Fibroblast of peridontal ligament (primary cell): ENCODE data around the gene NIPBL.
"Not testable (repeated sequence)": the region's sequence is repeated elsewhere in the genome, so short reads cannot be mapped to it uniquely, and the experiment has no call there.

Experiments used
- DNase-seq: peaks from one replicate; pipeline ENCODE4 v3.0.0-alpha.2; 2010; ENCODE audit errors: extremely low read depth

NIPBL gene, protein sequence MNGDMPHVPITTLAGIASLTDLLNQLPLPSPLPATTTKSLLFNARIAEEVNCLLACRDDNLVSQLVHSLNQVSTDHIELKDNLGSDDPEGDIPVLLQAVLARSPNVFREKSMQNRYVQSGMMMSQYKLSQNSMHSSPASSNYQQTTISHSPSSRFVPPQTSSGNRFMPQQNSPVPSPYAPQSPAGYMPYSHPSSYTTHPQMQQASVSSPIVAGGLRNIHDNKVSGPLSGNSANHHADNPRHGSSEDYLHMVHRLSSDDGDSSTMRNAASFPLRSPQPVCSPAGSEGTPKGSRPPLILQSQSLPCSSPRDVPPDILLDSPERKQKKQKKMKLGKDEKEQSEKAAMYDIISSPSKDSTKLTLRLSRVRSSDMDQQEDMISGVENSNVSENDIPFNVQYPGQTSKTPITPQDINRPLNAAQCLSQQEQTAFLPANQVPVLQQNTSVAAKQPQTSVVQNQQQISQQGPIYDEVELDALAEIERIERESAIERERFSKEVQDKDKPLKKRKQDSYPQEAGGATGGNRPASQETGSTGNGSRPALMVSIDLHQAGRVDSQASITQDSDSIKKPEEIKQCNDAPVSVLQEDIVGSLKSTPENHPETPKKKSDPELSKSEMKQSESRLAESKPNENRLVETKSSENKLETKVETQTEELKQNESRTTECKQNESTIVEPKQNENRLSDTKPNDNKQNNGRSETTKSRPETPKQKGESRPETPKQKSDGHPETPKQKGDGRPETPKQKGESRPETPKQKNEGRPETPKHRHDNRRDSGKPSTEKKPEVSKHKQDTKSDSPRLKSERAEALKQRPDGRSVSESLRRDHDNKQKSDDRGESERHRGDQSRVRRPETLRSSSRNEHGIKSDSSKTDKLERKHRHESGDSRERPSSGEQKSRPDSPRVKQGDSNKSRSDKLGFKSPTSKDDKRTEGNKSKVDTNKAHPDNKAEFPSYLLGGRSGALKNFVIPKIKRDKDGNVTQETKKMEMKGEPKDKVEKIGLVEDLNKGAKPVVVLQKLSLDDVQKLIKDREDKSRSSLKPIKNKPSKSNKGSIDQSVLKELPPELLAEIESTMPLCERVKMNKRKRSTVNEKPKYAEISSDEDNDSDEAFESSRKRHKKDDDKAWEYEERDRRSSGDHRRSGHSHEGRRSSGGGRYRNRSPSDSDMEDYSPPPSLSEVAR (N-terminal part only)

DNA sequence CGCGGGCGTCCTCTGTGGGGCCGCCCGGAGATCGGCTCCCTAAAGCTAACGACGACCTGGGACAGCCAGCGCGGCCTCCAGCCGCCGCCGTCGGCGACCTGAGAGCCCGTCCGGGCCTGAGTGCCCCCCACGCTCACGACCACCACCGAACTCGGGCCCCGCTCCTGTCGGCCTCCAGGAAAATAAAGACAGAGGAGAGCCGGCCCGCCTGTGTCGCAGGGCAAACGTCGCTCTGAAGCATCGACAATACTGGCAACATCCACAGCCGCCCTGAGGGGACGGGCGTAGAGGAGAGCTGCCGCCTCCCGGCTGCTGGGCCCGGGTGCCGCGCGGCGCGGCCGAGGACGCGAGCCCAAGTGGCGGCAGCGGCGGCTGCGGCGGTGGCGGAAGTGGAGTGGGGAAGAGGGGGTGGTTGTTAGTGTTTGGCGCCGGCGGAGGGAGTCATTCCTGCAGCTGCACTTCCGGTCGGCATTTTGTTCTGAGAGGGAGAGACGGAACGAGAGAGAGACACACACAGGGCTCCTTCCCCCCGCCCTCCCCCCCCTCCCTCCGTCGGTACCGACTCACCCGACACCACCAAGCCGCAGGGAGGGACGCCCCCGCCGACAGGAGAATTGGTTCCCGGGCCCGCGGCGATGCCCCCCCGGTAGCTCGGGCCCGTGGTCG, at the start of gene NIPBL:
Gene NIPBL (plus strand): TSS at position 471 of the 666 bp plus-strand sequence. CDS start 76,928 bp downstream, outside the sequence.
- DNase-seq, result peak; percentile 91

DNA sequence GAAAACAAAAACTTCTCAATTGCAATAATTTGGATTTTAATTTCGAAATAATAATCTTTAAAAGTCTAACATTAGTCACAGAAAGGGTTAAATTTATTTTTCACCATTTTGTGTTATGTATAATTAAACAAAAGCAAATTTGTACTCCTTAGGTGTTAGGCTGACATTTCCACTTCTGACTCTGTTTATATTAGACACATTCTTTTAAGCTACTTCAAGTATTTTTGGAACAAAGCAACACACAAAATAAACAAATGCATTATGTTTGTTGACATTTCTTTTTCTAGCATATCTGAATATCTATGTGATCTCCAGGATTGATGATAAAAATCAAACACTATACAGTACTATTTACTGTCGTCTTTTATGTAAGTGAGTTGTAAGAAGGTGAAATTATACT, 44.3 kb upstream of the NIPBL start:
- no peak for DNase-seq

DNA sequence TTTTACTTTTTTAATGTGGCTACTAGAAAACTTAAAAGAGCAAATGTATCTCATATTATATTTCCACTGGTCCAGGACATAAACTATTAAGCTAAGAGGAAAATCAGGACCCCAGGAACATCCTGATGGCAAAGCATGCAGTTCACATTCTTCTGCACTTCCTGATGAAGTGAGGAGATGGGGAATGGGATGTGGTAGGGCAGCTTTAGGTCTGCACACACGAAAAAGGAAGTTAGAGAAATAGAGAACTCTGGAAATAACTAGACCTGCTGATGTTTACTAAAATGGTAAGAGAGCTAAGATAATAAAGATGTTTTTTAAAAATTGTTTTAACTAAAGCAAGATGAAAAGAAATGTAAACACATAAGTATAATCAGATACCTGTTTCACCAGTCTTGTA, 39.7 kb upstream of the NIPBL start:
- no peak for DNase-seq

DNA sequence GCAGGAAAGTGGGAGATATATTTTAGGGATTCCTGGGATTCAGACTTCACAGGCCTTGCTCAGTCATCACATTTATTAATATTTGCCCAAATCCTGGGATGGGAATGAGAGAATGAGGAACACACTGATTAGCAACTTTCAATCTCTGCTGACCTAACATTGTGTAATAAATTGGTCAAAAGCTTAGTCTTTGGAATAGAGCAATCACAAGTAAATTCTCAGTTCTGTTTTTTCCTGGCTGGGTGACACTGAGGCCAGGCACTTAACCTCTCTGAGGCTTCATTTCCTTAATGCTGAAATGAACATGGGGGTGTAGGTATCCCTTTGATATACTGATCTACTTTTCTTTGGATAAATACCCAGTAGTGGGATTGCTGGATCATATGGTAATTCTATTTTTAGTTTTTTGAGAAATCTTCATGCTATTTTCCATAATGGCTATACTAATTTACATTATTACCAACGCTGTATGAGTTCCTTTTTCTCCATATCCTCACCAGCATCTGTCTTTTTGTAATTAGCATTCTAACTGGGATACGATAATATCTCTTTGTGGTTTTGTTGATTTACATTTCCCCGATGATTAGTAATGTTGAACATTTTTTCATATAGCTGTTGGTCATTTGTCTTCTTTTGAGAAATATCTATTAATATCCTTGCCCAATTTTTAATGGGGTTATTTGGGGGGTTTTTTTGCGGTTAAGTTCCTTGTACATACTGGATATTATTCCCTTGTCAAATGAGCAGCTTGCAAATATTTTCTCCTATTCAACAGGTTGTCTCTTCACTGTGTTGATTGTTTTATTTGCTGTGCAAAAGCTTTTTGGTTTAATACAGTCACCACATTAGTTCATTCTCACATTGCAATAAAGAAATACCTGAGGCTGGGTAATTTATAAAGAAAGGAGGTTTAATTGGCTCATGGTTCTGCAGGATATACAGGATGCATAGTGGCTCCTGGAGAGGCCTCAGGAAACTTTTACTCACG, 36.8 kb upstream of the NIPBL start:
- DNase-seq, result no peak

DNA sequence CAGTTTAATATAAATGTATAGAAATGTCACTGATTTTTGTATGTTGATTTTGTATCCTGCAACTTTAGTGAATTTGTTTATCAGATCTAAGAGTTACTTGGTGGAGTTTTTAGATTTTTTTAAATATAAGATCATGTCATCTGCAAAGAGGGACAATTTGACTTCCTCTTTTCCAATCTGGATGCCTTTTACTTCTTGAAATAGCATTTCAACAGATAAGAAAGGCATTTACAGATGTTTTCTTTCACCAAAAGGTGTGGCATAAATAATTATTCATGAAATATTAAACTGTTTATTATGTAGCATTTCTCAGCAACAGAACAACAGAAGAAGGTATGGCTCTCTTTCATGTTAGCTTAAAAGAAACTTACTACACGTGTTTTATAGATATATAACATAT, 34.9 kb upstream of the NIPBL start:
- no peak for DNase-seq

DNA sequence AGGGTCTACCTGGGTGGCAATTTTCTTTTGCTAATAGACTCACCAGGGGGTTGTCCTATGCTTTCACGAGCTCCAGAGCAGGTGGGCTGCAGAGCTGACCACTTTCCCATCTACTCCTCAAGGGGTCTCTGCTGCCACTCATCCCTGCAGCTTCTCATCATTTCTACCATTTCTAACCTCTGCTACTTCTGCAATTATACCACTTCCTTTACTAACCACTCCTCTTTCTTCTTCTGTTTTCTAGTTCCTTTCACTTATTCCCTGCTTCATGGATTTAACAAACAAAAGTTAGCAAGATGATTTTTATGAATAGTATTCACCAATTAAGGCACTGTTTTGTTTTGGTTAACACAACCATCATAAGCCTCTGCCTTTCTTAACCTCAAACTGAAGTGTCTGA, 34.5 kb upstream of the NIPBL start:
- no peak for DNase-seq

DNA sequence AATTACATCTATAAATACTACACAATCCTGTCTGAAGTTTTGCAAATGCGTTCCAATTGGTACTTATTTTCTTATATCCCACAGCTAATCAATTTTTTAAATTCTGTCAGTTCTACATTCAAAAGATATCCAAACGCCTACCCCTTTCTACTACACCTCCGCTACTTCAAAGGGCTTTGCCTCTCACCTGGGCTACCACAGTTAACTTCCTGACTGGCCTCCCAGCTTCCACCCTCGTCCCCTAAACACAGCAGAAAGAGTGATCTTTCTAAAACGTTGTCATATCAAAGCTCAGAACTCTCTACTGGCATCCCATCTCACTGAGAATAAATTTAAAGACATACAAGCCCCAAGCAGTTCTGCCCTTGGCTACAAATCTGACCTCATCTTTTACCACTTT, 32.3 kb upstream of the NIPBL start:
- DNase-seq, result no peak

DNA sequence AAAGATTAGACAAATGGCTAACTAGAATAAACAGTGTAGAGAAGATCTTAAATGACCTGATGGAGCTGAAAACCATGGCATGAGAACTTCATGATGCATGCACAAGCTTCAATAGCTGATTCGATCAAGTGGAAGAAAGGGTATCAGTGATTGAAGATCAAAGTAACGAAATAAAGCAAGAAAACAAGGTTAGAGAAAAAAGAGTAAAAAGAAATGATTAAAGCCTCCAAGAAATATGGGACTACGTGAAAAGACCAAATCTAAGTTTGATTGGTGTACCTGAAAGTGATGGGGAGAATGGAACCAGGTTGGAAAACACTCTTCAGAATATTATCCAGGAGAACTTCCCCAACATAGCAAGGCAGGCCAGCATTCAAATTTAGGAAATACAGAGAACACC, 28.0 kb upstream of the NIPBL start:
- not testable (repeated sequence) for DNase-seq

DNA sequence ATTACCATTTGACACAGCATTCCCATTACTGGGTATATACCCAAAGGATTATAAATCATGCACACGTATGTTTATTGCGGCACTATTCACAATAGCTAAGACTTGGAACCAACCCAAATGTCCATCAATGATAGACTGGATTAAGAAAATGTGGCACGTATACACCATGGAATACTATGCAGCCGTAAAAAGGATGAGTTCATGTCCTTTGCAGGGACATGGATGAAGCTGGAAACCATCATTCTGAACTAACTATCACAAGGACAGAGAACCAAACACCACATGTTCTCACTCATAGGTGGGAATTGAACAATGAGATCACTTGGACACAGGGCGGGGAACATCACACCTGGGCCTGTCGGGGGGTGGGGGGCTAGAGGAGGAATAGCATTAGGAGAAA, 23.7 kb upstream of the NIPBL start:
- DNase-seq, result not testable (repeated sequence)

DNA sequence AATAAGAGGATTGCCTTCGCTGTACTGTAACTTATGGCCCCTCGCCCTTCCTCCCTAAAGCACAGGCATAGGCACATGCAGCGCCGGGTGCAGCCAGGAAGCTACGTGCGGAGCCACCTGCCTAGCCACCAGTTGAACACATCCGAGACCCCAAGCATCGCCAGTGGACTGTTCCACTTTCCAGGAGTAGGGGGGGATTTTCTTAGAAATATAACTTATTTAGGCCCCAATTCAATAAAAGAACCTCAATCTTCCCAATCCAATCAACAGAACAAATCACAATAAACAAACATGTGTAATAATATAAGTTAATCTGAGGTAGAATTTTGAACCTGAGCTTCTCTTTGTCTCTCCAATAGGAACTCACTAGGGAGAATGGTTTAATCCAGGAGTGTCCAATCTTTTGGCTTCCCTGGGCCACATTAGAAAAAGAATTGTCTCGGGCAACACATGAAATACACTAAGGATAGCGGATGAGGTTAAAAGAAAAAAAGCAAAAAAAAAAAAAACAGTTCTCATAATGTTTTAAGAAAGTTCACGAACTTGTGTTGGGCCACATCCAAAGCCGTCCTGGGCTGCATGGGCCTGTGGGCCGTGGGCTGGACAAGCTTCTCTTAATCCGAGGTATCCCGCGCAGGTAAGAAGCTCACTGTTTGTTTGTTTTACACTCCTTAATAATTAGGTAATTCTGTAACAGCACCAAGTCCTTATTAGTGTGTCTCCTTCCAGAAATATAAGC, 22.0 kb upstream of the NIPBL start:
- DNase-seq, result no peak

DNA sequence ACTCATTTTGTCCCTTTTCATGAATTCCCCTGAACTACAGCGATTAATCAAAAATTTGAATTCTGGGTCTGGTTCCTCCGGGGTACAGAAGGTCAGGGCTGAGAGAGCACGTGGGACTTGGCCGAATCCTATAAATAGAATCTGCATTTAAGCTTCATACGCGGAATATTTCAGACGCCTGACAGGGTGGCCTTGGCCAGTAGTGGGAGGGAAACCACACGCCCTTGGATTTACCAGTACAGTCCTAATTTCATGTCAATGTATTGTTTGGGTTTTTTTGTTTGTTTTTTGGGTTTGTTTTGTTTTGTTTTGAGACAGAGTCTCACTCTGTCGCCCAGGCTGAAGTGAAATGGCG, 21.5 kb upstream of the NIPBL start:
- DNase-seq, result no peak

DNA sequence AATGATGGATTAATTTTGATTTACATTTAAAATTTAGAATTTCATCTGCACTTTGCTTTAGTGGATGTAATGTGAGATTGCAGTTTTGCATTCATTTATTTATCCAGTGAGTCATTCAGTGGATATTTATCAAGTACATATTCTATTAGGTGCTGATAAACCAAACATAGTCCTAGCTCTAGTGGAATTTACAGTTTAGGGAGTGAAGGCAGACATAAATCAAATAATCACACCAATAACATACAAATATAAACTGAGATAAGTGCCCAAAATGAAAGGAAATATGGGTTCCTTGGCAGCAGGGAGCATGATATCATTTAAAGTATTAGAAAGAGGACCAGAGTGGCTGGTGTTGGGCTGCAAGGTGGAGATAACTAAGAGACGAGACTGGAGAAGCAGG, 14.7 kb upstream of the NIPBL start:
- DNase-seq, result no peak

DNA sequence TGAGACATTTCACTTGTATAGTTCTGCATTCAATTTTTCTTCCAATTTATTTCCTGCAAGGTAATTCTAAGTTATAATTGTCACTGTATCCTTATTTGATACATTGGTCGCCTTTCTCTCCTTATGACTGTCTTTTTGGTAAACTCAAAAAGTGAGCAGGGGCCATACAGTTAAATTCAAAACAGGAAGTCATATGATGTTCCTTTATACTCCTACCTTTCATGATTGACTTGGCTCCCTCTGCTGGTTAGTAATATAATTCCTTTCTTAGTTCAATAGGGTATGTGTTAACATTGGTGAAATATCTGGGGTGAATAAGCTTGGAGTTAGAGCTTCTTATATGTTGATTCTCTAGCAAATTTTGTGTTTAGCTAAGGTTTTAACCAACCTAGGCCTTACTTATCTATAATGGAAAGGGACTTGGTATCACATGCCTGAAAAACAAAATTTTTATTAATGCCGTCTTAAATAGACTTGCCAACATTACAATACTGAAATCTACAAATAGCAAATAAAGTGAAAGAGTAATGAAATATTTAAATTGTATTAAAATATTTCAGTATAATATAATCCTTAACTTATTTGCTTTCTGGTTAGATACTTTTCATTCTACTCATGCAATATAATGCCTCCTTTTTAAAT, 6.0 kb upstream of the NIPBL start:
- DNase-seq, result peak; percentile 84

DNA sequence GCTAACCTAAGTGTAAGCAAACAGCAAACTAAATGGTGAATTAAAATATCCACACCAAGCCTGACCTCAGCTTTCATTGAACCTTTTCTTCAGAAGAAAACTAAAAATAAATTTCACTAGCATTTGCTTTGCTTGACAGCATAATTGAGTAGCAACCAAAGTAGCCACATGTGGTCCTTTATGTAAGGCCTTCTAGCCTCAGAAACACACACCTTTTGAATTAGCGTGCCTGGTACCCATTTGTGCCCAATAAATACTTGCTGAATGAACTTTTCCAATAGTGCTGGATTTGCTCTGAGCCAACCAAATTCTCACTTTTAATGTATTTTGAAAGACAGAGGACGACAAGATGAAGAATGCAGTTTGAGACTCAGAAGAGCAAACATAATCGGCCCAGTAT, 2.1 kb upstream of the NIPBL start:
- peak; percentile 25 for DNase-seq

DNA sequence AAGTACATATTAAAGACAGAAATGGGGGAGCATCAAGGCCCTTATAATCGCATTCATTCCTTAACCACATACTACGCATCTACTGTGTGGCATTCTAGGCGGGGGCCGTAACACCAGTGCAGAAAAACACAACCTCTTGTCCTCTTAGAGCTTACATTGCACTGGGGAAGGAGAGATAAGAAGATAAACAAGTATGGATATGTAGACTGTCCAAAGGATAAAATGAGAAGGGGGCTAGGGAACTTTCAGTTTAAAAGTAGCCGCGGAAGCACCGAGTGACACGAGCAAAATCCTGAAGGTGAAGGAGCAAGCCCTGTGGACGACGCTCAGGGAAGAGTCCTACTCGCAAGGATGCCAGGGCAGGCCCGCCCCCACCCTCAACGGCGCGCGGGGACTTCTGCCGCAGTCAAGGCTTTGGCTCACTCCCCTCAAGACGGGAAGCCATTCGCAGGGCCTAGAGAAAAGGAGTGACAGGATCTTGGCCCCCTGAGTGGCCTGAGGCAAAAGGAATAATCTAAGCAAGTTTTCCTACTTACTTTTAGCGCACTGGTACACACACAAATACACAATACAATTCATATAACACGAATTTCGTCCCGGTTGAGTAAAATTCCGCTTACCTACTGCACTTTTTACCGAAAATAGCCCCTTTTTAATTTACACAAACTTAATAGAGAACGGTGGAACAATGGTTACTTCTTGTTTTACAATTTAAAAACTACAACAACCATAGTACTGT, 1.3 kb upstream of the NIPBL start:
- peak; percentile 38 for DNase-seq

DNA sequence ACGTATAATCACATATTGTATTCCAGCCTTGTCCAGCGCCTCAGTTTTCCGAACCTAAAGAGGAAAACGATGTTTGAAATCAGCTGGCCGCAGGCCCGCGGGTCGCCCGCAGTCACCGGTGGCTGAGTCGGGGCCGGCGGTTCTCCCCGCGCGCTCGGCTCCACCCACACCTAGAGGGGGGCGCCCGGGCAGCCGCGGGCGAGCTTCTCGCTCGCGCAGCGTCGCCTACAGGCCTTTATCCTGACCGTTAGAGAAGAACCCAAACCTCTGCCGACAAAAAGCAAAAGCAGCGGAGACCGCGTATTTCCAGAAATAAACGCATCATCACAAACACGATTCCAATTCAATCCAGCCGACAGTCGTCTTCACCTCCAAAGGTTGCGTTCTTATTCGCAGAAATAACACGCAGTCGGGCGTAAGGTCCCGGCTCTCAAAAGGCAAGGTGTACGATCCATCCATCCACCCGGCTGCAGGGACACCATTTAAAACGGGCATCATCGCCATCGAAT, 725 bp upstream of the NIPBL start:
- DNase-seq, result peak; percentile 73

DNA sequence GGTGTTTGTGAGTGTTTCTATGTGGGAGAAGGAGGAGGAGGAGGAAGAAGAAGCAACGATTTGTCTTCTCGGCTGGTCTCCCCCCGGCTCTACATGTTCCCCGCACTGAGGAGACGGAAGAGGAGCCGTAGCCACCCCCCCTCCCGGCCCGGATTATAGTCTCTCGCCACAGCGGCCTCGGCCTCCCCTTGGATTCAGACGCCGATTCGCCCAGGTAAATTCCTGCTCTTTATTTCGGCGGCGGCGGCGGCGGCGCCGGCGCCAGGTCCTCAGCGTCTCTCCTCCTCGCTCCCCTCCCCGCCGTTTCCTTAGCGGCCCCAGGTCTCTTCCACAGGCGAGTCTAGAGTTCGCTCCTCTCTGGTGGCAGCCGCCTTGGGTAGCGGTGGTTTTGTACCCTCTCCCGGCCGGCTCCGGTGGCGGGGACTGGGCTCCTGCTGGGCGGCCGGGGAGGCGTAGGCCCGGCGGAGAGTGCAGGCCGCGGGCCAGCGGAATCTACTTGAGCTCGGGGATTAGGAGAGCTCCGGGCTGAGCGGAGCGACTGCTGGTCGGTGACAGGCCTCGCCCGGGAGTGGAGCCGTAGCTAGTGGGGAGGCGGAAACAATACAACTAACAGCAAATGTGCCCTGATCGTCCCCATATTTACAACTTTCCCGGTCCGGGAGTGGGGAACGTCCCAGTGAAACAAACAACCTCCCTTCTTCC, 547 bp downstream of the NIPBL start:
- DNase-seq, result peak; percentile 61
